Endodermal cell (in vitro differentiated cells): Measurements from ENCODE around the gene MARCHF3. TPM values are rescaled to one million over a fixed set of nuclear protein-coding genes. Genes with fewer than 3 reads are reported as not detected.

Experiments
- DNase-seq: peaks from one replicate; pipeline ENCODE4 v3.0.0-alpha.2; 2017
- H3K27ac ChIP-seq: 2 replicates; pipeline ENCODE4 v1.5.1; 2013; ENCODE audit warnings: mild to moderate bottlenecking, low read depth, low read length, moderate library complexity
- H3K27me3 ChIP-seq: 2 replicates; pipeline ENCODE4 v1.6.1; 2013; ENCODE audit warnings: mild to moderate bottlenecking, low read length, moderate library complexity; ENCODE audit not compliant: insufficient read depth, control insufficient read depth, poor library complexity, severe bottlenecking
- H3K36me3 ChIP-seq: 2 replicates; pipeline ENCODE4 v1.7.0; 2013; ENCODE audit warnings: mild to moderate bottlenecking, low read length, moderate library complexity; ENCODE audit not compliant: control insufficient read depth, insufficient read depth
- H3K4me1 ChIP-seq: one replicate; pipeline ENCODE4 v1.7.0; 2013; ENCODE audit warnings: low read length; ENCODE audit not compliant: control insufficient read depth, insufficient read depth
- H3K4me3 ChIP-seq: 2 replicates; pipeline ENCODE4 v1.5.1; 2013; ENCODE audit warnings: mild to moderate bottlenecking, low read length, moderate library complexity
- H3K9ac ChIP-seq: 2 replicates; pipeline ENCODE4 v1.6.1; 2013; ENCODE audit warnings: mild to moderate bottlenecking, low read length, moderate library complexity; ENCODE audit not compliant: poor library complexity, severe bottlenecking; ENCODE audit errors: extremely low read depth
- H3K9me3 ChIP-seq: 2 replicates; pipeline ENCODE4 v1.6.1; 2013; ENCODE audit warnings: mild to moderate bottlenecking, low read length, moderate library complexity; ENCODE audit not compliant: control insufficient read depth
- H3K27ac Mint-ChIP-seq: 2 replicates; pipeline ENCODE4 v1.8.0; 2020; ENCODE audit warnings: mixed read lengths
- H3K27me3 Mint-ChIP-seq: 2 replicates; pipeline ENCODE4 v1.8.0; 2021; ENCODE audit warnings: mild to moderate bottlenecking, mixed read lengths; ENCODE audit not compliant: insufficient read depth
- H3K36me3 Mint-ChIP-seq: 2 replicates; pipeline ENCODE4 v1.8.0; 2020; ENCODE audit warnings: low read depth, mixed read lengths
- H3K4me1 Mint-ChIP-seq: 2 replicates; pipeline ENCODE4 v1.8.0; 2020; ENCODE audit warnings: mixed read lengths
- H3K4me3 Mint-ChIP-seq: 2 replicates; pipeline ENCODE4 v1.8.0; 2020; ENCODE audit warnings: mild to moderate bottlenecking, moderate library complexity, mixed read lengths
- H3K9me3 Mint-ChIP-seq: 2 replicates; pipeline ENCODE4 v1.8.0; 2020; ENCODE audit warnings: mild to moderate bottlenecking, mixed read lengths
- CTCF ChIP-seq: fragments of 200-600 bp; sonication (generic); conservative IDR thresholded peaks from 2 replicates; pipeline ENCODE4 v1.5.0; 2021; ENCODE audit warnings: antibody characterized with exemption, mild to moderate bottlenecking
- WGBS, 2 experiments: methylation state at CpG; one replicate each; pipeline versions ENCODE4 v1.1.5 to v1.1.7; 2013; ENCODE audit warnings: missing lambda C conversion rate in 2 of 2, mixed read lengths in 1 of 2; ENCODE audit not compliant: insufficient coverage in 1 of 2, insufficient read length in 1 of 2; 5-methylcytosine and 5-hydroxymethylcytosine counted together
- total RNA-seq, 2 donors: library from RNA; stranded (reverse); fragmentation: NEBNext Ultra II Directional in 1 of 2; extraction: Animal tissue kit (Norgen Biotek cat#: 25700) in 1 of 2; gene quantifications; 2 replicates in 1 of 2; 3 replicates in 1 of 2; pipeline ENCODE4 v1.2.1, GENCODE V29; 2021

The MARCHF3 gene
- total RNA-seq, 2 donors from 2014 or later = 4.4 to 11.3 TPM

GRCh38 chr5:126928041-126928440 is 102.3 kb downstream of the MARCHF3 start:
- Histone ChIP-seq H3K4me1 (no peaks in the 10 kb centered on the region), H3K9me3 (no peaks in the 10 kb centered on the region), H3K27ac (no peak overlapping the region), H3K27me3 (no peaks in the 10 kb centered on the region), H3K36me3 (no peaks in the 10 kb centered on the region), H3K9ac (no peak overlapping the region), H3K4me3 (no peak overlapping the region)
- H3K4me1 Mint-ChIP-seq = peaks cover 8% of the 10 kb centered on the region
- no peak overlapping the region for H3K4me3 Mint-ChIP-seq
- H3K27ac Mint-ChIP-seq = no peak overlapping the region
- DNase-seq = no peak
- no peaks in the 10 kb centered on the region for H3K27me3 Mint-ChIP-seq
- no peaks in the 10 kb centered on the region for H3K9me3 Mint-ChIP-seq
- no peaks in the 10 kb centered on the region for H3K36me3 Mint-ChIP-seq
- 92 to 96% methylated on average over 2 to 3 of the region's 3 CpGs for WGBS, 2 experiments
- no peak for TF ChIP-seq CTCF

GRCh38 chr5:126927429-126927828 is 102.9 kb downstream of the MARCHF3 start:
- no peaks in the 10 kb centered on the region for H3K36me3 Mint-ChIP-seq
- no peaks in the 10 kb centered on the region for H3K4me1 ChIP-seq
- DNase-seq = no peak
- H3K36me3 ChIP-seq = no peaks in the 10 kb centered on the region
- H3K9me3 ChIP-seq = no peaks in the 10 kb centered on the region
- 90% methylated on average over 1 of the region's 1 CpG; no CpG with 5 or more reads in 1 of the 2 experiments for WGBS, 2 experiments
- H3K27ac Mint-ChIP-seq = no peak overlapping the region
- no peak for TF ChIP-seq CTCF
- no peak overlapping the region for H3K4me3 Mint-ChIP-seq
- no peaks in the 10 kb centered on the region for H3K27me3 Mint-ChIP-seq
- no peaks in the 10 kb centered on the region for H3K9me3 Mint-ChIP-seq
- peaks cover 8% of the 10 kb centered on the region for H3K4me1 Mint-ChIP-seq
- no peaks in the 10 kb centered on the region for H3K27me3 ChIP-seq
- H3K27ac ChIP-seq = no peak overlapping the region
- H3K9ac ChIP-seq = no peak overlapping the region
- no peak overlapping the region for H3K4me3 ChIP-seq

GRCh38 chr5:126926187-126926586 is 104.2 kb downstream of the MARCHF3 start:
- TF ChIP-seq CTCF = no peak
- Histone ChIP-seq H3K36me3 (no peaks in the 10 kb centered on the region), H3K9me3 (no peaks in the 10 kb centered on the region), H3K4me3 (no peak overlapping the region), H3K27me3 (no peaks in the 10 kb centered on the region), H3K9ac (no peak overlapping the region), H3K4me1 (peaks cover 8% of the 10 kb centered on the region), H3K27ac (no peak overlapping the region)
- Mint-ChIP-seq H3K4me1 (peaks cover 15% of the 10 kb centered on the region), H3K4me3 (no peak overlapping the region), H3K9me3 (no peaks in the 10 kb centered on the region), H3K27ac (no peak overlapping the region), H3K36me3 (no peaks in the 10 kb centered on the region), H3K27me3 (peaks cover under 1% of the 10 kb centered on the region)
- 75 to 79% methylated on average over 1 to 2 of the region's 2 CpGs for WGBS, 2 experiments
- DNase-seq = no peak
